Smooth muscle cell (in vitro differentiated cells): Measurements from ENCODE around the gene KCNIP3. TPM values are rescaled to one million over a fixed set of nuclear protein-coding genes. Genes with fewer than 3 reads are reported as not detected.

ENCODE experiments used
- DNase-seq: peaks from one replicate; lab custom pipeline; 2025; ENCODE audit not compliant: unreplicated experiment; lab: John Stamatoyannopoulos, UW
- H2AFZ ChIP-seq: fragments of 200-600 bp; sonication (generic); 2 replicates; pipeline ENCODE4 v1.6.0; 2016; ENCODE audit warnings: antibody characterized with exemption, low read depth, mild to moderate bottlenecking
- H3F3A ChIP-seq: fragments of 200-600 bp; sonication (generic); 2 replicates; pipeline ENCODE4 v1.6.0; 2017; ENCODE audit warnings: antibody characterized with exemption, low read depth
- H3K27ac ChIP-seq: fragments of 200-600 bp; sonication (generic); 2 replicates; pipeline ENCODE4 v1.5.1; 2016; ENCODE audit warnings: low read depth, mild to moderate bottlenecking
- H3K27me3 ChIP-seq: fragments of 200-600 bp; sonication (generic); 2 replicates; pipeline ENCODE4 v1.6.1; 2016; ENCODE audit warnings: low read depth, mild to moderate bottlenecking
- H3K36me3 ChIP-seq: fragments of 200-600 bp; sonication (generic); 2 replicates; pipeline ENCODE4 v1.5.1; 2016; ENCODE audit warnings: low read depth
- H3K4me1 ChIP-seq: fragments of 200-600 bp; sonication (generic); 2 replicates; pipeline ENCODE4 v1.5.1; 2016; ENCODE audit warnings: low read depth
- H3K4me2 ChIP-seq: fragments of 200-600 bp; sonication (generic); 2 replicates; pipeline ENCODE4 v1.6.0; 2016; ENCODE audit warnings: mild to moderate bottlenecking
- H3K4me3 ChIP-seq: fragments of 200-600 bp; sonication (generic); 2 replicates; pipeline ENCODE4 v1.5.1; 2016; ENCODE audit warnings: mild to moderate bottlenecking
- H3K79me2 ChIP-seq: fragments of 200-600 bp; sonication (generic); 2 replicates; pipeline ENCODE4 v1.6.0; 2016; ENCODE audit warnings: low read depth, mild to moderate bottlenecking
- H3K9ac ChIP-seq: fragments of 200-600 bp; sonication (generic); 2 replicates; pipeline ENCODE4 v1.6.0; 2016; ENCODE audit warnings: low read depth
- H3K9me3 ChIP-seq: fragments of 200-600 bp; sonication (generic); replicated peaks from 2 replicates; pipeline ENCODE4 v1.5.1; 2016; ENCODE audit warnings: low read depth
- H4K20me1 ChIP-seq: fragments of 200-600 bp; sonication (generic); 2 replicates; pipeline ENCODE4 v1.6.0; 2016; ENCODE audit warnings: low read depth
- WGBS: methylation state at CpG from one replicate; pipeline ENCODE4 v1.1.7; 2016; ENCODE audit warnings: low lambda C conversion rate; 5-methylcytosine and 5-hydroxymethylcytosine counted together
- polyA plus RNA-seq: library from polyadenylated mRNA; unstranded; fragments of >200 nt; fragmentation: Nextera tagmentation; extraction: Ambion mirVana; gene quantifications from 2 replicates; pipeline ENCODE4 v1.2.1, GENCODE V29; 2016
- total RNA-seq: library from RNA; depleted of rRNA; stranded (reverse); fragments of >200 nt; gene quantifications from 2 replicates; pipeline ENCODE4 v1.2.3, GENCODE V29; 2014
- TF ChIP-seq, protein P1 (sequence below): fragments of 200-600 bp; sonication (generic); IDR thresholded peaks from 2 replicates; pipeline ENCODE4 v1.5.1; 2017; ENCODE audit warnings: borderline replicate concordance, mild to moderate bottlenecking, antibody characterized with exemption; ENCODE audit not compliant: insufficient read depth, poor library complexity, severe bottlenecking

Gene KCNIP3
- total and polyA plus RNA-seq, 2 experiments from 2014 or later: 1.1 to 7.6 TPM

DNA sequence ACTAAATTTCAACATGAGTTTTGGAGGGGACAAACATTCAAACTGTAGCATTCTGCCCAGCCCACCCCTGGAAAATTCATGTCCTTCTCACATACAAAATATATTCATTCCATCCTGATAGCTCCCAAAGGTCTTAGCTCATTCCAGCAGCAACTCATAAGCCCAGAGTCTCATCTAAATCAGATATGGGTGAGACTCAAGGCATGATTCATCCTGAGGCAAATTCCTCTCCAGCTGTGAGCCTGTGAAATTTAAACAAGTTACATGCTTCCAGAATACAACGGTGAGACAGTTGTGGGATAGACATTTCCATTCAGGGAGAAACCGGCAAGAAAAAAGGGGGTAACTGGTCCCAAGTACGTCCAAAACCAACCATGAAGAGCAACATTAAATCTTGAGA, 61.9 kb downstream of the KCNIP3 start:
- TF ChIP-seq, protein P1, sequence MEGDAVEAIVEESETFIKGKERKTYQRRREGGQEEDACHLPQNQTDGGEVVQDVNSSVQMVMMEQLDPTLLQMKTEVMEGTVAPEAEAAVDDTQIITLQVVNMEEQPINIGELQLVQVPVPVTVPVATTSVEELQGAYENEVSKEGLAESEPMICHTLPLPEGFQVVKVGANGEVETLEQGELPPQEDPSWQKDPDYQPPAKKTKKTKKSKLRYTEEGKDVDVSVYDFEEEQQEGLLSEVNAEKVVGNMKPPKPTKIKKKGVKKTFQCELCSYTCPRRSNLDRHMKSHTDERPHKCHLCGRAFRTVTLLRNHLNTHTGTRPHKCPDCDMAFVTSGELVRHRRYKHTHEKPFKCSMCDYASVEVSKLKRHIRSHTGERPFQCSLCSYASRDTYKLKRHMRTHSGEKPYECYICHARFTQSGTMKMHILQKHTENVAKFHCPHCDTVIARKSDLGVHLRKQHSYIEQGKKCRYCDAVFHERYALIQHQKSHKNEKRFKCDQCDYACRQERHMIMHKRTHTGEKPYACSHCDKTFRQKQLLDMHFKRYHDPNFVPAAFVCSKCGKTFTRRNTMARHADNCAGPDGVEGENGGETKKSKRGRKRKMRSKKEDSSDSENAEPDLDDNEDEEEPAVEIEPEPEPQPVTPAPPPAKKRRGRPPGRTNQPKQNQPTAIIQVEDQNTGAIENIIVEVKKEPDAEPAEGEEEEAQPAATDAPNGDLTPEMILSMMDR: no peak
- H3K27ac ChIP-seq: no peak overlapping the region
- H3K4me2 ChIP-seq: peak overlapping the region; percentile 16
- 48% methylated on average over 3 of the region's 3 CpGs for WGBS
- H3K9me3 ChIP-seq: no peaks in the 10 kb centered on the region
- no peaks in the 10 kb centered on the region for H4K20me1 ChIP-seq
- H3K27me3 ChIP-seq: no peaks in the 10 kb centered on the region
- no peak overlapping the region for H3K4me3 ChIP-seq
- no peaks in the 10 kb centered on the region for H3K4me1 ChIP-seq
- H3K36me3 ChIP-seq: no peaks in the 10 kb centered on the region
- no peak for DNase-seq
- H3K79me2 ChIP-seq: no peaks in the 10 kb centered on the region
- no peak overlapping the region for H3K9ac ChIP-seq
- no peak overlapping the region for H2AFZ ChIP-seq
- H3F3A ChIP-seq: no peaks in the 10 kb centered on the region

DNA sequence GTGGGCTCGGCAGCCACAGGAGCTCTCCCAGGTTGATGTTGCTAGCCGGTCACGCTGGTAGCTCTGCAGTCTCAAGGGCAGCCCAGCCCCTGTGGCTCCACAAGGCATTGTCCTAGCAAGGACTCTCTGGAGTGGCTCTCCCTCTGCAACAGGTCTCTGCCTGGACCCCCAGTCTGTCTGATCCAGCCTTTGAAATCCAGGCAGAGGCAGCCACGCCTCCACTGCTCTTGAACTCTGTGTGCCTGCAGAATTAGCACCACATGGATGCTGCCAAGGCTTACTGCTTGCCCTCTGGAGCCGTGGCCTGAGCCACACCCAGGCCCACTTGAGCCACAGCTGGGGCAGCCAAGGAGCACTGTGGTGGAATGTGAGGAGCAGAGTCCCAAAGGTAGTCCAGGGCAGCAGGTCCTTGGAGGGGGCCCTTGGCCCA, 62.4 kb downstream of the KCNIP3 start:
- H3K4me2 ChIP-seq: peak overlapping the region; percentile 16
- H3K79me2 ChIP-seq: no peaks in the 10 kb centered on the region
- H3K36me3 ChIP-seq: no peaks in the 10 kb centered on the region
- H3K27me3 ChIP-seq: no peaks in the 10 kb centered on the region
- H3K4me1 ChIP-seq: no peaks in the 10 kb centered on the region
- DNase-seq: no peak
- no peaks in the 10 kb centered on the region for H3K9me3 ChIP-seq
- no peak overlapping the region for H3K4me3 ChIP-seq
- H4K20me1 ChIP-seq: no peaks in the 10 kb centered on the region
- no peaks in the 10 kb centered on the region for H3F3A ChIP-seq
- no peak overlapping the region for H2AFZ ChIP-seq
- no peak overlapping the region for H3K9ac ChIP-seq
- TF ChIP-seq, protein P1: no peak
- 77% methylated on average over 5 of the region's 5 CpGs for WGBS
- H3K27ac ChIP-seq: no peak overlapping the region

DNA sequence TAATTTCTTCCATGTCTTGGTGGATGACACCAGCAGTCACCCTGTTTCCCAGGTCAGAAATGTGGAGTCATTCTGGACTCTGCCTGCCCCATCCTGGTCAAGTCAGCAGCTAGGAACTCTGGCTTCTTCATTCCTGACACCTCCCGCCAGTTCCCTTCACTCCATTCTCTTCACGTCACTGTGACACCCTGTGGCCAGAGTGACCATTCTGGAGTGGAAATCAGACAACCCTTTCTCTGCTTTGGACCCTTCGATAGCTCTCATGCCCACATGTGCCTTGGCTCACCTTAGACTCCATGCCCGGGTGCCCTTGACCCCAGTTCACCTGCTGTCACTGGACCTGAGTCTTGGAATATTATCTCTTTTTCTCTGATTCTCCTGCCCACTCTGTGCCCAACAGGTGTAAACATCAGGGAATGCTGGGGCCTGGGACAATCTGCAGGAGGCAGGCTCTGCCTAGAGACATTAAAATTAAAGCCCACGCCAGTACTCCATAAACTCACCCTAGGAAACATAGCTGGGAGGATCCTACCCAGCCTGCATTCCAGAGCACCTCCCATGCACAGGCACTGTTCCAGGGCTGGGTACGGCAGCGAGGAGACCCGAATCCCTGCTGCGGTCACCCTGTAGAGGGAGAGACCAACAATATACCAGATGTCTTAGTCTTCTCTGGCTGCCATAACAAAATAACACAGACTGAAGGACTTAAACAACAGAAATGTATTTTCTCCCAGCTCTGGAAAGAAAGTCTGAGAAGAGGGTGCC, 64.3 kb downstream of the KCNIP3 start:
- H3K79me2 ChIP-seq: no peaks in the 10 kb centered on the region
- WGBS: 87% methylated on average over 9 of the region's 9 CpGs
- H2AFZ ChIP-seq: no peak overlapping the region
- H3K36me3 ChIP-seq: no peaks in the 10 kb centered on the region
- TF ChIP-seq, protein P1: no peak
- H3F3A ChIP-seq: no peaks in the 10 kb centered on the region
- no peaks in the 10 kb centered on the region for H3K4me1 ChIP-seq
- H3K4me3 ChIP-seq: no peak overlapping the region
- H3K27ac ChIP-seq: no peak overlapping the region
- H3K4me2 ChIP-seq: no peak overlapping the region
- DNase-seq: no peak
- H3K9me3 ChIP-seq: no peaks in the 10 kb centered on the region
- no peaks in the 10 kb centered on the region for H4K20me1 ChIP-seq
- H3K9ac ChIP-seq: no peak overlapping the region
- H3K27me3 ChIP-seq: no peaks in the 10 kb centered on the region

DNA sequence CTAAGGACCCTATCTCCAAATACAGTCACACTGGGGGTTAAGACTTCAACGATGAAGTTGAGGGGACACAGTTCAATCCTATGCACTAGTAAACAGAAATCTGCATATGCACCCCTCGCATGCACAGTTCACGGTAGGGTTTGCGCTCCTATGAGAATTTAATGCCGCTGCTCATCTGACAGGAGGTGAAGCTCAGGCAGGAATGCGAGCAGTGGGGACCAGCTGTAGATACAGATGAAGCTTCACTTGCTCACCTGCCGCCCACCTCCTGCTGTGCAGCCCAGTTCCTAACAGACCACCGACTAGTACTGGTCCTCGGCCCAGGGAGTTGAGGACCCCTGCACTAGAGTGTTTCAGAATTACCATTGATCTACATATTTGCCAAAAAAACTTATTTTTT, 65.3 kb downstream of the KCNIP3 start:
- Histone ChIP-seq H3K4me2 (no peak overlapping the region), H4K20me1 (no peaks in the 10 kb centered on the region), H3K27me3 (no peaks in the 10 kb centered on the region), H3K4me3 (no peak overlapping the region), H3K9me3 (no peaks in the 10 kb centered on the region), H3F3A (no peaks in the 10 kb centered on the region), H3K9ac (no peak overlapping the region), H3K4me1 (no peaks in the 10 kb centered on the region), H3K36me3 (no peaks in the 10 kb centered on the region), H3K79me2 (no peaks in the 10 kb centered on the region), H3K27ac (no peak overlapping the region), H2AFZ (no peak overlapping the region)
- 92% methylated on average over 9 of the region's 9 CpGs for WGBS
- DNase-seq: no peak
- TF ChIP-seq, protein P1: no peak
